Measurements from ENCODE around the gene SPHKAP. TPM values are rescaled to one million over a fixed set of nuclear protein-coding genes. Genes with fewer than 3 reads are reported as not detected.
"Not testable (repeated sequence)": the region's sequence is repeated elsewhere in the genome, so short reads cannot be mapped to it uniquely, and the experiment has no call there.

Gene SPHKAP
- total and polyA plus RNA-seq, 9 donors: 0.34 to 26.4 (median 0.99) TPM

GRCh38 chr2:228082571-228082970 is 98.9 kb downstream of the SPHKAP start:
- intact Hi-C loops (cut with DNase I): no loop called here
- Histone ChIP-seq H3K9me3 (no peaks in the 10 kb centered on the region), H3K4me1 (ENCODE audit: insufficient read depth) (no peaks in the 10 kb centered on the region), H3K4me3 (no peak overlapping the region), H3K27ac (no peak overlapping the region), H3K36me3 (no peaks in the 10 kb centered on the region), H3K27me3 (no peaks in the 10 kb centered on the region)
- no peak for DNase-seq
- no peak for TF ChIP-seq CTCF (IDR thresholded peaks at IDR 0.05)
- no peak for TF ChIP-seq POLR2A (IDR thresholded peaks at IDR 0.05)
- no peak for TF ChIP-seq EP300 (IDR thresholded peaks at IDR 0.05)
- WGBS, 3 donors: 73 to 87% (median 86%) methylated on average over 3 of the region's 3 CpGs

DNA sequence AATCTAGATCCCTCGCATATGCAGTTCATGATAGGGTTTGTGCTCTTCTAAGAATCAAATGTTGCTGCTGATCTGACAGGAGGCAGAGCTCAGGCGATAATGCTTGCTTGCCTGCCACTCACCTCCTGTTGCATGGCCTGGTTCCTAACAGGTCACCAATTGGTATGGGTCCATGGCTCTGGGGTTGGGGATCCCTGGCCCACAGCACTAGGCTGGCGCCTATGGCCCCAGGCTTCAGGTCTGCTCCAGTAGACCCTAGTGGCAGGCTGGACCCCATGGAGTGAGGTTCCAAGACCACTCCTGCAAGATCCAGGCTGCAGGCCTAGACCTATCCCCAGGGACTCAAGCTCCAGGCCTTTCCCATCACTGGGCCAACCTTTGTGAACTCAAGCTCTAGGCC is 102.3 kb downstream of the SPHKAP start:
- Histone ChIP-seq H3K27ac (no peak overlapping the region), H3K36me3 (no peaks in the 10 kb centered on the region), H3K4me3 (no peak overlapping the region), H3K4me1 (ENCODE audit: insufficient read depth) (no peaks in the 10 kb centered on the region), H3K27me3 (no peaks in the 10 kb centered on the region), H3K9me3 (no peaks in the 10 kb centered on the region)
- WGBS, 3 donors: 98 to 100% (median 100%) methylated on average over 3 of the region's 3 CpGs
- TF ChIP-seq EP300 (IDR thresholded peaks at IDR 0.05): no peak
- no peak for TF ChIP-seq CTCF (IDR thresholded peaks at IDR 0.05)
- no peak for TF ChIP-seq POLR2A (IDR thresholded peaks at IDR 0.05)
- DNase-seq: no peak
- intact Hi-C loops (cut with DNase I): no loop called here

- H3K27me3 ChIP-seq; H3K9me3 ChIP-seq; DNase-seq; H3K27ac ChIP-seq; H3K4me3 ChIP-seq; H3K4me1 ChIP-seq (ENCODE audit: insufficient read depth); H3K36me3 ChIP-seq; intact Hi-C loops (cut with DNase I): not testable (repeated sequence)
- WGBS, 3 donors: 46 to 65% (median 47%) methylated on average over 1 of the region's 1 CpG
Measured at GRCh38 chr2:228076695-228077094, 104.8 kb downstream of the SPHKAP start.

GRCh38 chr2:228072669-228073068 is 108.8 kb downstream of the SPHKAP start:
- TF ChIP-seq POLR2A (IDR thresholded peaks at IDR 0.05) (no peak), CTCF (IDR thresholded peaks at IDR 0.05) (no peak), EP300 (IDR thresholded peaks at IDR 0.05) (no peak)
- Histone ChIP-seq H3K27me3 (no peaks in the 10 kb centered on the region), H3K4me3 (no peak overlapping the region), H3K36me3 (no peaks in the 10 kb centered on the region), H3K27ac (no peak overlapping the region), H3K9me3 (no peaks in the 10 kb centered on the region), H3K4me1 (ENCODE audit: insufficient read depth) (no peaks in the 10 kb centered on the region)
- intact Hi-C loops (cut with DNase I): no loop called here
- DNase-seq: no peak
- 86 to 96% (median 93%) methylated on average over 3 of the region's 3 CpGs for WGBS, 3 donors

DNA sequence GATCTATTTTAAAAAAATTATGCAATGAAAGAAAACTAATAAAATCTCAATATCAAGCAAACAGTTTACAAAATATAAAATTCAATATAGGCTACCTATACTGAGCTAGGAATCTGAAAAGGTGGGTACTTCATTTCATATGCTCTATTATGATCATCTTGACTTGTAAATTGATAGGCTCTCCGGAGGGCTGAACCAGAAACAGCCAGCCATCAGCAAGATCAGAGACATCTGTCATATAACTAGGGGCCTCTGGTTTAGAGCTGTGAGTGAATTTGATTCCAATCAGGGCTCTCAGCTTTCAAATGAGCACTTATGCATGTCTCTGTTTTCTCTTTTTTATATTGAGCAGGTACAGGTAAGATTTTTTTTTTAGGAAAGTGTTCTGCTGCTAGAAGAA is 114.2 kb downstream of the SPHKAP start:
- Histone ChIP-seq H3K4me3 (no peak overlapping the region), H3K27ac (no peak overlapping the region), H3K4me1 (ENCODE audit: insufficient read depth) (no peaks in the 10 kb centered on the region), H3K27me3 (no peaks in the 10 kb centered on the region), H3K9me3 (no peaks in the 10 kb centered on the region), H3K36me3 (no peaks in the 10 kb centered on the region)
- WGBS, 3 donors: 43 to 64% (median 63%) methylated on average over 1 of the region's 1 CpG
- intact Hi-C loops (cut with DNase I): no loop called here
- no peak for DNase-seq
- no peak for TF ChIP-seq POLR2A (IDR thresholded peaks at IDR 0.05)
- no peak for TF ChIP-seq CTCF (IDR thresholded peaks at IDR 0.05)
- no peak for TF ChIP-seq EP300 (IDR thresholded peaks at IDR 0.05)
